HCT116 (cell line): ENCODE results near the gene ZNHIT3. TPM values are rescaled to one million over a fixed set of nuclear protein-coding genes. Genes with fewer than 3 reads are reported as not detected.
A peak's percentile ranks its signal among the peaks of the same experiment; 100 is the strongest.

Source experiments
- ATAC-seq: fragments of 200-7000 bp; cut with Tn5 transposase; 2 replicates; pipeline ENCODE4 v1.9.1; 2020; ENCODE audit warnings: mild to moderate bottlenecking, moderate library complexity
- BruUV-seq: library from RNA; stranded (reverse); fragments of 400-500 nt; replicated peaks from 2 replicates; lab custom pipeline; 2021; lab: Mats Ljungman, UMichigan
- CTCF ChIA-PET: fragments of 300-600 bp; sonication (Branson Sonifier 250); formaldehyde crosslinking; loops from one replicate; lab custom pipeline; 2021; ENCODE audit warnings: antibody characterized with exemption; lab: Charles Lee
- POLR2A ChIA-PET: fragments of 300-600, 350-600 bp; sonication (Branson Sonifier 250); formaldehyde crosslinking; loops from one replicate; lab custom pipeline; 2021; ENCODE audit warnings: antibody characterized with exemption; lab: Charles Lee
- RAD21 ChIA-PET, 2 experiments: fragments of 300-600 bp; sonication (Branson Sonifier 250); formaldehyde crosslinking; loops; one replicate each; lab custom pipeline; 2023; ENCODE audit warnings: low total read pairs in 2 of 2; ENCODE audit not compliant: uncharacterized antibody in 2 of 2, unreplicated experiment in 2 of 2, low non-redundant PET in 1 of 2; lab: Charles Lee
- DNase-seq: peaks from one replicate; pipeline ENCODE4 v3.0.0-alpha.2; 2010; ENCODE audit warnings: low read depth, low spot score
- H2AFZ ChIP-seq: fragments of 200-600 bp; shearing (Covaris generic), sonication (generic); 2 replicates; pipeline ENCODE4 v1.6.1; 2017; ENCODE audit warnings: low read depth, mixed run types, mixed read lengths, antibody characterized with exemption, low read length; ENCODE audit not compliant: poor library complexity, severe bottlenecking
- H3K27ac ChIP-seq: 2 replicates; pipeline ENCODE4 v1.5.1; 2012; ENCODE audit warnings: low read depth, low read length
- H3K27me3 ChIP-seq: fragments of 200-600 bp; sonication (generic); 2 replicates; pipeline ENCODE4 v1.6.1; 2016; ENCODE audit warnings: mixed run types, low read length, mixed read lengths; ENCODE audit not compliant: insufficient read depth
- H3K36me3 ChIP-seq, 2 experiments: fragments of 200-500 bp in 1 of 2; fragments of 200-600 bp in 1 of 2; sonication (Bioruptor generic) in 1 of 2; sonication (generic) in 1 of 2; 2 replicates each; pipeline versions ENCODE4 v1.5.1 to v1.6.1; 2014 to 2016; ENCODE audit warnings: low read length in 2 of 2, inconsistent platforms in 1 of 2, mixed read lengths in 1 of 2, mixed run types in 1 of 2; ENCODE audit not compliant: insufficient read depth in 2 of 2, control insufficient read depth in 1 of 2
- H3K4me1 ChIP-seq, 2 experiments: fragments of 200-600 bp in 1 of 2; sonication (generic) in 1 of 2; 2 replicates each; pipeline versions ENCODE4 v1.5.1 to v1.6.1; 2012 to 2017; ENCODE audit warnings: low read length in 2 of 2, inconsistent platforms in 1 of 2, mild to moderate bottlenecking in 1 of 2, mixed read lengths in 1 of 2, mixed run types in 1 of 2, moderate library complexity in 1 of 2; ENCODE audit not compliant: insufficient read depth in 2 of 2, control insufficient read depth in 1 of 2
- H3K4me2 ChIP-seq: fragments of 200-600 bp; sonication (generic); 2 replicates; pipeline ENCODE4 v1.6.1; 2017; ENCODE audit warnings: mixed run types, low read length, mixed read lengths
- H3K4me3 ChIP-seq, 2 experiments: fragments of 200-600 bp in 1 of 2; sonication (generic) in 1 of 2; replicated peaks in 1 of 2; 2 replicates each; pipeline ENCODE4 v1.5.1; 2011 to 2016; ENCODE audit warnings: low read length in 2 of 2, control low read depth in 1 of 2, low read depth in 1 of 2, mild to moderate bottlenecking in 1 of 2, mixed read lengths in 1 of 2, mixed run types in 1 of 2
- H3K79me2 ChIP-seq: fragments of 200-600 bp; sonication (generic); 2 replicates; pipeline ENCODE4 v1.6.1; 2017; ENCODE audit warnings: mild to moderate bottlenecking, mixed run types, low read length, moderate library complexity, mixed read lengths; ENCODE audit not compliant: insufficient read depth
- H3K9ac ChIP-seq: fragments of 200-600 bp; sonication (generic); 2 replicates; pipeline ENCODE4 v1.6.1; 2016; ENCODE audit warnings: low read length, mixed read lengths
- H3K9me2 ChIP-seq: fragments of 200-600 bp; sonication (generic), shearing (Covaris generic); 2 replicates; pipeline ENCODE4 v1.6.1; 2017; ENCODE audit warnings: mixed run types, mild to moderate bottlenecking, moderate library complexity; ENCODE audit not compliant: insufficient read depth
- H3K9me3 ChIP-seq, 2 experiments: fragments of 200-500 bp in 1 of 2; fragments of 200-600 bp in 1 of 2; sonication (Bioruptor generic) in 1 of 2; sonication (generic) in 1 of 2; 2 replicates each; pipeline ENCODE4 v1.6.1; 2014 to 2017; ENCODE audit warnings: low read length in 2 of 2, mixed read lengths in 2 of 2, inconsistent platforms in 1 of 2, low read depth in 1 of 2, mild to moderate bottlenecking in 1 of 2, mixed run types in 1 of 2, moderate library complexity in 1 of 2; ENCODE audit not compliant: control insufficient read depth in 1 of 2, insufficient read depth in 1 of 2
- H4K20me1 ChIP-seq: fragments of 200-600 bp; sonication (generic), shearing (Covaris generic); 2 replicates; pipeline ENCODE4 v1.6.1; 2017; ENCODE audit warnings: mixed run types, mild to moderate bottlenecking, moderate library complexity; ENCODE audit not compliant: insufficient read depth
- CBX3 ChIP-seq: IDR thresholded peaks from 2 replicates; pipeline ENCODE4 v1.6.1; 2012; ENCODE audit warnings: low read depth
- CEBPB ChIP-seq: IDR thresholded peaks from 2 replicates; pipeline ENCODE4 v1.6.1; 2012; ENCODE audit warnings: low read depth
- EGR1 ChIP-seq: IDR thresholded peaks from 2 replicates; pipeline ENCODE4 v1.6.1; 2012; ENCODE audit warnings: low read depth
- EZH2phosphoT487 ChIP-seq: fragments of 200-600 bp; IDR thresholded peaks from 2 replicates; pipeline ENCODE4 v1.6.1; 2018; ENCODE audit warnings: antibody characterized with exemption, borderline replicate concordance
- FOSL1 ChIP-seq: IDR thresholded peaks from 2 replicates; pipeline ENCODE4 v1.6.1; 2012; ENCODE audit warnings: low read depth
- JUND ChIP-seq: IDR thresholded peaks from 2 replicates; pipeline ENCODE4 v1.6.1; 2012
- POLR2A ChIP-seq: IDR thresholded peaks from 2 replicates; pipeline ENCODE4 v1.7.0; 2011; ENCODE audit warnings: borderline replicate concordance; ENCODE audit not compliant: insufficient read depth, insufficient read length; ENCODE audit errors: extremely low read depth
- POLR2AphosphoS5 ChIP-seq: IDR thresholded peaks from 2 replicates; pipeline ENCODE4 v1.6.1; 2011; ENCODE audit warnings: mild to moderate bottlenecking, low read depth, low read length, moderate library complexity
- RAD21 ChIP-seq: IDR thresholded peaks from 2 replicates; pipeline ENCODE4 v1.6.1; 2012; ENCODE audit warnings: low read depth, mild to moderate bottlenecking
- SIN3A ChIP-seq: IDR thresholded peaks from 2 replicates; pipeline ENCODE4 v1.6.1; 2012; ENCODE audit warnings: low read depth
- SP1 ChIP-seq: IDR thresholded peaks from 2 replicates; pipeline ENCODE4 v1.6.1; 2012; ENCODE audit warnings: low read depth
- TCF7L2 ChIP-seq: IDR thresholded peaks from 2 replicates; pipeline ENCODE4 v1.7.0; 2011; ENCODE audit warnings: borderline replicate concordance, inconsistent platforms; ENCODE audit not compliant: insufficient read depth, insufficient read length; ENCODE audit errors: extremely low read depth
- YY1 ChIP-seq: IDR thresholded peaks from 2 replicates; pipeline ENCODE4 v1.6.1; 2011; ENCODE audit warnings: low read length, low read depth, moderate library complexity, mild to moderate bottlenecking; ENCODE audit not compliant: insufficient replicate concordance; ENCODE audit errors: extremely low read depth
- ZNF274 ChIP-seq: fragments of 200-500 bp; sonication (Bioruptor generic); IDR thresholded peaks from 2 replicates; pipeline ENCODE4 v1.6.1; 2014; ENCODE audit warnings: mild to moderate bottlenecking, low read depth, low read length, inconsistent platforms
- intact Hi-C: fragments of 100-400 bp; cut with micrococcal nuclease; formaldehyde crosslinking; loops from 2 replicates; pipeline ENCODE4 v1.10.0; 2022
- total RNA-seq: library from RNA; stranded (reverse); gene quantifications from one replicate; pipeline ENCODE4 v1.2.1, GENCODE V29; 2021; ENCODE audit not compliant: unreplicated experiment
- TF ChIP-seq, protein P1 (sequence below), 3 experiments: fragments of 200-600 bp in 1 of 3; sonication (generic) in 1 of 3; IDR thresholded peaks in 2 of 3; conservative IDR thresholded peaks in 1 of 3; 2 replicates each; pipeline ENCODE4 v1.5.1; 2012 to 2017; ENCODE audit warnings: low read depth in 2 of 3, low read length in 2 of 3, antibody characterized with exemption in 1 of 3, borderline replicate concordance in 1 of 3, control low read depth in 1 of 3, mild to moderate bottlenecking in 1 of 3, mixed read lengths in 1 of 3, mixed run types in 1 of 3, moderate library complexity in 1 of 3; ENCODE audit not compliant: insufficient read depth in 1 of 3
- TF ChIP-seq, protein P2 (sequence below): IDR thresholded peaks from 2 replicates; pipeline ENCODE4 v1.6.1; 2012
- TF ChIP-seq, protein P3 (sequence below): IDR thresholded peaks from 2 replicates; pipeline ENCODE4 v1.6.1; 2012
- TF ChIP-seq, protein P4 (sequence below): IDR thresholded peaks from 2 replicates; pipeline ENCODE4 v1.6.1; 2012; ENCODE audit warnings: low read depth

ZNHIT3 gene
- total RNA-seq, 1 experiment from 2014 or later: 33.9 TPM

DNA sequence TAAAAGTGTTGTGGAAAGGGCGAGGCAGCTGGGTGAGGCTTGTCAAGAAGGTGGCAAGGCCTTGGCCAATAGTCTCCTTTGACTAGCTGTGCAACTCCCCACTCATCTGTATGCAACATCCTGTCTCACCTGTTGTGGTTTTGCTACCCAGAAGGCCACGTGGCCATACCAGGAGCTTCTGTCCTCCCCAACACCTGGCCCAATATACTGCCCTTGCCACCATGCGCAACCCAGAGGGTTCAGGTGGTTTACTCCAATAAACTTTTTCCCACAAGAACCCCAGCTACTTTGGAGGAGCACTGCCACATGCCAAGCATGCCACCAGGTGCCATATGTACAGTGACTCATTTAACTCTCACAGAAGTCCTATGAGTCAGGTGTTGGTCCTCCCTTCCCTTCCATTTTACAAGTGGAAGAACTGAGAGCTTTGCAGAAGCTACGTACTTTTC lies 38.0 kb downstream of the ZNHIT3 start:
- no peak for DNase-seq
- Histone ChIP-seq H4K20me1 (peaks cover 9% of the 10 kb centered on the region; the same call in 1 of the 2 replicates), H3K4me1 (peaks cover 0 to 5% of the 10 kb centered on the region in 2 experiments; a peak in 2 of 4 replicates), H3K9me3 (no peaks in the 10 kb centered on the region), H3K4me2 (no peak overlapping the region), H3K9ac (no peak overlapping the region), H3K27me3 (no peaks in the 10 kb centered on the region), H3K9me2 (no peaks in the 10 kb centered on the region), H3K79me2 (peaks cover 57% of the 10 kb centered on the region), H2AFZ (no peak overlapping the region), H3K4me3 (no peak overlapping the region), H3K27ac (no peak overlapping the region), H3K36me3 (peaks cover 47 to 65% of the 10 kb centered on the region in 2 experiments)
- POLR2A ChIA-PET: interaction anchor here (1.0 kb wide), 1 partner anchor 10 kb away, joined by 5 read pairs; the partner anchor contains the start of genes MYO19 and PIGW
- TF ChIP-seq SP1: no peak
- TF ChIP-seq, protein P1, sequence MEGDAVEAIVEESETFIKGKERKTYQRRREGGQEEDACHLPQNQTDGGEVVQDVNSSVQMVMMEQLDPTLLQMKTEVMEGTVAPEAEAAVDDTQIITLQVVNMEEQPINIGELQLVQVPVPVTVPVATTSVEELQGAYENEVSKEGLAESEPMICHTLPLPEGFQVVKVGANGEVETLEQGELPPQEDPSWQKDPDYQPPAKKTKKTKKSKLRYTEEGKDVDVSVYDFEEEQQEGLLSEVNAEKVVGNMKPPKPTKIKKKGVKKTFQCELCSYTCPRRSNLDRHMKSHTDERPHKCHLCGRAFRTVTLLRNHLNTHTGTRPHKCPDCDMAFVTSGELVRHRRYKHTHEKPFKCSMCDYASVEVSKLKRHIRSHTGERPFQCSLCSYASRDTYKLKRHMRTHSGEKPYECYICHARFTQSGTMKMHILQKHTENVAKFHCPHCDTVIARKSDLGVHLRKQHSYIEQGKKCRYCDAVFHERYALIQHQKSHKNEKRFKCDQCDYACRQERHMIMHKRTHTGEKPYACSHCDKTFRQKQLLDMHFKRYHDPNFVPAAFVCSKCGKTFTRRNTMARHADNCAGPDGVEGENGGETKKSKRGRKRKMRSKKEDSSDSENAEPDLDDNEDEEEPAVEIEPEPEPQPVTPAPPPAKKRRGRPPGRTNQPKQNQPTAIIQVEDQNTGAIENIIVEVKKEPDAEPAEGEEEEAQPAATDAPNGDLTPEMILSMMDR (IDR thresholded peaks at IDR 0.05 in 2 of 3, conservative IDR thresholded peaks at IDR 0.05 in 1 of 3; ENCODE audit: borderline replicate concordance in 1 of 3, insufficient read depth in 1 of 3, low read depth in 2 of 3, low read length in 2 of 3): no peak
- no peak for TF ChIP-seq CBX3
- TF ChIP-seq FOSL1: no peak
- no peak for TF ChIP-seq CEBPB
- TF ChIP-seq, protein P2, sequence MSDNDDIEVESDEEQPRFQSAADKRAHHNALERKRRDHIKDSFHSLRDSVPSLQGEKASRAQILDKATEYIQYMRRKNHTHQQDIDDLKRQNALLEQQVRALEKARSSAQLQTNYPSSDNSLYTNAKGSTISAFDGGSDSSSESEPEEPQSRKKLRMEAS: no peak
- TF ChIP-seq, protein P3, sequence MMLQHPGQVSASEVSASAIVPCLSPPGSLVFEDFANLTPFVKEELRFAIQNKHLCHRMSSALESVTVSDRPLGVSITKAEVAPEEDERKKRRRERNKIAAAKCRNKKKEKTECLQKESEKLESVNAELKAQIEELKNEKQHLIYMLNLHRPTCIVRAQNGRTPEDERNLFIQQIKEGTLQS: no peak
- TF ChIP-seq SIN3A: no peak
- no peak for TF ChIP-seq RAD21
- TF ChIP-seq EZH2phosphoT487: no peak
- TF ChIP-seq JUND: no peak
- TF ChIP-seq POLR2AphosphoS5: no peak
- TF ChIP-seq POLR2A: no peak
- TF ChIP-seq, protein P4, sequence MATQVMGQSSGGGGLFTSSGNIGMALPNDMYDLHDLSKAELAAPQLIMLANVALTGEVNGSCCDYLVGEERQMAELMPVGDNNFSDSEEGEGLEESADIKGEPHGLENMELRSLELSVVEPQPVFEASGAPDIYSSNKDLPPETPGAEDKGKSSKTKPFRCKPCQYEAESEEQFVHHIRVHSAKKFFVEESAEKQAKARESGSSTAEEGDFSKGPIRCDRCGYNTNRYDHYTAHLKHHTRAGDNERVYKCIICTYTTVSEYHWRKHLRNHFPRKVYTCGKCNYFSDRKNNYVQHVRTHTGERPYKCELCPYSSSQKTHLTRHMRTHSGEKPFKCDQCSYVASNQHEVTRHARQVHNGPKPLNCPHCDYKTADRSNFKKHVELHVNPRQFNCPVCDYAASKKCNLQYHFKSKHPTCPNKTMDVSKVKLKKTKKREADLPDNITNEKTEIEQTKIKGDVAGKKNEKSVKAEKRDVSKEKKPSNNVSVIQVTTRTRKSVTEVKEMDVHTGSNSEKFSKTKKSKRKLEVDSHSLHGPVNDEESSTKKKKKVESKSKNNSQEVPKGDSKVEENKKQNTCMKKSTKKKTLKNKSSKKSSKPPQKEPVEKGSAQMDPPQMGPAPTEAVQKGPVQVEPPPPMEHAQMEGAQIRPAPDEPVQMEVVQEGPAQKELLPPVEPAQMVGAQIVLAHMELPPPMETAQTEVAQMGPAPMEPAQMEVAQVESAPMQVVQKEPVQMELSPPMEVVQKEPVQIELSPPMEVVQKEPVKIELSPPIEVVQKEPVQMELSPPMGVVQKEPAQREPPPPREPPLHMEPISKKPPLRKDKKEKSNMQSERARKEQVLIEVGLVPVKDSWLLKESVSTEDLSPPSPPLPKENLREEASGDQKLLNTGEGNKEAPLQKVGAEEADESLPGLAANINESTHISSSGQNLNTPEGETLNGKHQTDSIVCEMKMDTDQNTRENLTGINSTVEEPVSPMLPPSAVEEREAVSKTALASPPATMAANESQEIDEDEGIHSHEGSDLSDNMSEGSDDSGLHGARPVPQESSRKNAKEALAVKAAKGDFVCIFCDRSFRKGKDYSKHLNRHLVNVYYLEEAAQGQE: no peak
- TF ChIP-seq TCF7L2: no peak
- no peak for TF ChIP-seq ZNF274
- TF ChIP-seq EGR1: no peak
- no peak for TF ChIP-seq YY1
- peak; percentile 44; the same call in 1 of the 2 replicates for ATAC-seq
- intact Hi-C loops: no loop called here
- CTCF ChIA-PET: interaction anchor here (2.0 kb wide), 1 partner anchor 10 kb away, joined by 8 read pairs; the partner anchor contains the start of genes MYO19 and PIGW
- RAD21 ChIA-PET: no interaction called here
- BruUV-seq: no TSS peak
